OCI-LY1 (cell line): ENCODE results near the gene KCNIP4.

Source experiments
- H2AFZ ChIP-seq: fragments of 200-600 bp; sonication (generic), shearing (Covaris generic); 2 replicates; pipeline ENCODE4 v1.6.0; 2014; ENCODE audit warnings: antibody characterized with exemption, mild to moderate bottlenecking, low read length
- H3F3A ChIP-seq: fragments of 200-600 bp; sonication (generic), shearing (Covaris generic); 2 replicates; pipeline ENCODE4 v1.6.0; 2014; ENCODE audit warnings: mild to moderate bottlenecking, antibody characterized with exemption, low read length, moderate library complexity; ENCODE audit not compliant: insufficient read depth
- H3K27ac ChIP-seq: fragments of 200-600 bp; sonication (generic); 2 replicates; pipeline ENCODE4 v1.5.1; 2014; ENCODE audit warnings: low read length, mixed run types, mild to moderate bottlenecking, low read depth; ENCODE audit not compliant: poor library complexity, severe bottlenecking
- H3K27me3 ChIP-seq: fragments of 200-600 bp; sonication (generic); 2 replicates; pipeline ENCODE4 v1.6.0; 2014; ENCODE audit warnings: antibody characterized with exemption, mild to moderate bottlenecking, low read length, moderate library complexity; ENCODE audit not compliant: insufficient read depth
- H3K36me3 ChIP-seq: fragments of 200-600 bp; sonication (generic); 2 replicates; pipeline ENCODE4 v1.6.1; 2014; ENCODE audit warnings: mild to moderate bottlenecking, antibody characterized with exemption, low read length, moderate library complexity, mixed read lengths; ENCODE audit not compliant: insufficient read depth
- H3K4me1 ChIP-seq: fragments of 200-600 bp; sonication (generic); 2 replicates; pipeline ENCODE4 v1.5.1; 2014; ENCODE audit warnings: mild to moderate bottlenecking, low read length, moderate library complexity; ENCODE audit not compliant: insufficient read depth, severe bottlenecking
- H3K4me2 ChIP-seq: fragments of 200-600 bp; sonication (generic), shearing (Covaris generic); 2 replicates; pipeline ENCODE4 v1.6.1; 2014; ENCODE audit warnings: low read length
- H3K4me3 ChIP-seq: fragments of 200-600 bp; sonication (generic); 2 replicates; pipeline ENCODE4 v1.5.1; 2014; ENCODE audit warnings: low read length, low read depth, mild to moderate bottlenecking, mixed read lengths; ENCODE audit not compliant: poor library complexity, severe bottlenecking
- H3K79me2 ChIP-seq: fragments of 200-600 bp; shearing (Covaris generic); 2 replicates; pipeline ENCODE4 v1.6.1; 2016; ENCODE audit warnings: mixed run types, low read length, mixed read lengths; ENCODE audit not compliant: insufficient read depth
- H3K9ac ChIP-seq: fragments of 200-600 bp; sonication (generic), shearing (Covaris generic); 2 replicates; pipeline ENCODE4 v1.6.1; 2014; ENCODE audit warnings: mild to moderate bottlenecking, low read length, mixed read lengths
- H3K9me2 ChIP-seq: fragments of 200-600 bp; sonication (generic), shearing (Covaris generic); 2 replicates; pipeline ENCODE4 v1.6.1; 2014; ENCODE audit warnings: low read depth, mild to moderate bottlenecking, low read length, mixed read lengths
- H3K9me3 ChIP-seq: fragments of 200-600 bp; shearing (Covaris generic); 2 replicates; pipeline ENCODE4 v1.6.1; 2014; ENCODE audit warnings: low read length, mixed read lengths
- H4K20me1 ChIP-seq: fragments of 200-600 bp; sonication (generic), shearing (Covaris generic); 2 replicates; pipeline ENCODE4 v1.6.0; 2016; ENCODE audit warnings: mild to moderate bottlenecking, low read length; ENCODE audit not compliant: insufficient read depth
- EZH2 ChIP-seq: fragments of 200-600 bp; sonication (generic), shearing (Covaris generic); IDR thresholded peaks from 2 replicates; pipeline ENCODE4 v1.8.0; 2017; ENCODE audit warnings: borderline replicate concordance, mixed run types, mild to moderate bottlenecking, antibody characterized with exemption, low read length, moderate library complexity, mixed read lengths
- TF ChIP-seq, protein P1 (sequence below): fragments of 200-600 bp; sonication (generic), shearing (Covaris generic); IDR thresholded peaks from 2 replicates; pipeline ENCODE4 v1.5.1; 2017; ENCODE audit warnings: mild to moderate bottlenecking, antibody characterized with exemption, low read length, moderate library complexity, mixed read lengths

The KCNIP4 gene

DNA sequence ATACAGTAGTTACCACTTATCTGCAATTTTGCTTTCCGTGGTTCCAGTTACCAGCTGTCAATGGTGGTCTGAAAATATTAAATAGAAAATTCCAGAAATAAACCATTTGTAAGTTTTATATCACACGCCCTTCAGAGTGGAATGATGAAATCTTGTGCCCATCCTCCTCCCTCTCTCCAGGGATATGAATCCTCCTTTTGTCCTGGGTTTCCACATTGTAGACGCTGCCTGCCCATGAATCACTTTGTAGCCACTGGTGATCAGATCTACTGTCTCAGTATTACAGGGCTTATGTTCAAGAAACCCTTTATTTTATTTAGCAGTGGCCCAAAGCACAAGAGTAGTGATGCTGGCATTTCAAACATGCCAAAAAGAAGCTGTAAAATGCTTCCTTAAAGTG is 198.6 kb downstream of the KCNIP4 start:
- Histone ChIP-seq H3K9ac (no peak overlapping the region), H3F3A (no peaks in the 10 kb centered on the region), H4K20me1 (no peaks in the 10 kb centered on the region), H3K4me1 (no peaks in the 10 kb centered on the region), H3K9me2 (no peaks in the 10 kb centered on the region), H3K79me2 (no peaks in the 10 kb centered on the region), H3K9me3 (no peaks in the 10 kb centered on the region), H3K4me3 (no peak overlapping the region), H2AFZ (no peak overlapping the region), H3K27me3 (no peaks in the 10 kb centered on the region), H3K36me3 (no peaks in the 10 kb centered on the region), H3K4me2 (no peak overlapping the region), H3K27ac (no peak overlapping the region)
- TF ChIP-seq, protein P1, sequence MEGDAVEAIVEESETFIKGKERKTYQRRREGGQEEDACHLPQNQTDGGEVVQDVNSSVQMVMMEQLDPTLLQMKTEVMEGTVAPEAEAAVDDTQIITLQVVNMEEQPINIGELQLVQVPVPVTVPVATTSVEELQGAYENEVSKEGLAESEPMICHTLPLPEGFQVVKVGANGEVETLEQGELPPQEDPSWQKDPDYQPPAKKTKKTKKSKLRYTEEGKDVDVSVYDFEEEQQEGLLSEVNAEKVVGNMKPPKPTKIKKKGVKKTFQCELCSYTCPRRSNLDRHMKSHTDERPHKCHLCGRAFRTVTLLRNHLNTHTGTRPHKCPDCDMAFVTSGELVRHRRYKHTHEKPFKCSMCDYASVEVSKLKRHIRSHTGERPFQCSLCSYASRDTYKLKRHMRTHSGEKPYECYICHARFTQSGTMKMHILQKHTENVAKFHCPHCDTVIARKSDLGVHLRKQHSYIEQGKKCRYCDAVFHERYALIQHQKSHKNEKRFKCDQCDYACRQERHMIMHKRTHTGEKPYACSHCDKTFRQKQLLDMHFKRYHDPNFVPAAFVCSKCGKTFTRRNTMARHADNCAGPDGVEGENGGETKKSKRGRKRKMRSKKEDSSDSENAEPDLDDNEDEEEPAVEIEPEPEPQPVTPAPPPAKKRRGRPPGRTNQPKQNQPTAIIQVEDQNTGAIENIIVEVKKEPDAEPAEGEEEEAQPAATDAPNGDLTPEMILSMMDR = no peak
- no peak for TF ChIP-seq EZH2

- Histone ChIP-seq H3K79me2 (no peaks in the 10 kb centered on the region), H4K20me1 (no peaks in the 10 kb centered on the region), H3K9me3 (no peaks in the 10 kb centered on the region), H3K27ac (no peak overlapping the region), H3K27me3 (no peaks in the 10 kb centered on the region), H3K4me1 (no peaks in the 10 kb centered on the region), H3K36me3 (no peaks in the 10 kb centered on the region), H3F3A (no peaks in the 10 kb centered on the region), H3K9me2 (no peaks in the 10 kb centered on the region), H2AFZ (no peak overlapping the region), H3K9ac (no peak overlapping the region), H3K4me3 (no peak overlapping the region), H3K4me2 (no peak overlapping the region)
- TF ChIP-seq, protein P1 = no peak
- no peak for TF ChIP-seq EZH2
Observed at GRCh38 chr4:21749412-21749811, 199.2 kb downstream of the KCNIP4 start.

GRCh38 chr4:21744046-21744445 is 204.5 kb downstream of the KCNIP4 start:
- no peaks in the 10 kb centered on the region for H3K36me3 ChIP-seq
- no peak overlapping the region for H2AFZ ChIP-seq
- no peak for TF ChIP-seq EZH2
- TF ChIP-seq, protein P1 = no peak
- H3K4me3 ChIP-seq = no peak overlapping the region
- H3K9ac ChIP-seq = no peak overlapping the region
- no peak overlapping the region for H3K4me2 ChIP-seq
- H3K79me2 ChIP-seq = no peaks in the 10 kb centered on the region
- no peak overlapping the region for H3K27ac ChIP-seq
- no peaks in the 10 kb centered on the region for H3K27me3 ChIP-seq
- no peaks in the 10 kb centered on the region for H3F3A ChIP-seq
- no peaks in the 10 kb centered on the region for H3K9me2 ChIP-seq
- H3K4me1 ChIP-seq = no peaks in the 10 kb centered on the region
- H3K9me3 ChIP-seq = no peaks in the 10 kb centered on the region
- H4K20me1 ChIP-seq = no peaks in the 10 kb centered on the region
